ENCODE results near the gene CHRM5.
A peak's percentile ranks its signal among the peaks of the same experiment; 100 is the strongest.

The CHRM5 gene

DNA sequence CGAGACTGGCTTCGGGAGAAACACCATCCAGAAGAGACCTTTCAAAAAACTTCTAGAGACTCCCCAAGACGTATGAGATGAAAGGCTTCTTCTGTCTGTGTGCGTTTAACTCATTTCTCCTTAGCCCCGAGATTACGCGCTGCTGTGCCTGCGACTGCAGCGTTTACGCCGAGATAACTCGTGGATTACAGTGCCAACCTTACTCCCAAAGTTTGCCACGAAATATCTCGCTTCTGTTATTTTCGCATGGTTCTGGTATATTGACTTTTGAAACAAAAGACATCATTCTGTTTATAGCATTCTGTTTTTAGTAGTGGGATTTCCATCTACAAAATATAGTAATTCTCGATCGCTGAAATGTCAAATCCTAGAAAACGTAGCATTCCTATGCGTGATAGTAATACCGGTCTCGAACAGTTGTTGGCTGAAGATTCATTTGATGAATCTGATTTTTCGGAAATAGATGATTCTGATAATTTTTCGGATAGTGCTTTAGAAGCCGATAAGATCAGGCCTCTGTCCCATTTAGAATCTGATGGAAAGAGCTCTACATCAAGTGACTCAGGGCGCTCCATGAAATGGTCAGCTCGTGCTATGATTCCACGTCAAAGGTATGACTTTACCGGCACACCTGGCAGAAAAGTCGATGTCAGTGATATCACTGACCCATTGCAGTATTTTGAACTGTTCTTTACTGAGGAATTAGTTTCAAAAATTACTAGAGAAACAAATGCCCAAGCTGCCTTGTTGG, 134.1 kb downstream of the CHRM5 start:
- DNase-seq (ENCODE audit: low spot score) = peak; percentile 14

- DNase-seq (ENCODE audit: low spot score) = no peak
Observed at GRCh38 chr15:34106423-34106822, 138.1 kb downstream of the CHRM5 start.

GRCh38 chr15:34107315-34107714, 139.0 kb downstream of the CHRM5 start:
- DNase-seq (ENCODE audit: low spot score) = no peak

DNA sequence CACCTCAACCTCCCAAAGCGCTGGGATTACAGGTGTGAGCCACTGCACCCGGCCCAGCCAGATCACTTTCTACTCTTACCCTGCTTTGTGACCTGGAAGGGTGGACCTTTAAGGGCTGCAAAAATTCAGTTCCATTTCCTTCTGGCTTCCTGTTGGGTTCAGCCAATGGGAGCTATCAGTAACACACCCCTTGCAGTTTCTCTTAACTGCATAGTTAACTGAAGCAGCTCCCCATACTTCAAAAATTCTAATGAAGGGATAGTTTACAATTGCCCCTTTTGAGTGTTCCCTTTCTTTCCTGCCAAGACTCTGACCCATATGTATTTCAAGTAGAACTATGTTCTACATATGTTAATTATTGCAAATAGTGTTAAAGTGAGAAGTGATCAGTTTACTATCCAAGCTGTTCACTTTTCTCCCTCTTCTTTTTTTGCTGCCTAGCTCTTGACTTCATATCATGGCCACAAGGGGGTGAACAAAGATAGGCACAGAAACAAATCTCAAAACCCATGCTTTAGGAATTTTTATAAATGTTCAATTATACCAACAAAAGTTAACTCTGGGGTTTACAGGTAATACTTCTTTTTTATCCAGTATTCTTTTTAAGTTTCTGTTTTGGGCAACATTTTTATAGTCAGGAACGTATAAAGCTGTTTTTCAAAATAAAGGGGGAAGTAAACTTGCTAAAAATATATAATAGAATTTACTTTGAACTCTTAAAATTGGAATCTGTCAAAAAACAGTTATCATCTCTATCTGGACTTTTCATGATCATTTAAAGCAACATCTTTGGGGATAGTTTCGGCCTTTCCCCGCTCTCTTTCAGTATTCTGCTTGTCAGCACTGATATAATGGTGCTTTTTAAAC, 141.7 kb downstream of the CHRM5 start:
- peak; percentile 45 for DNase-seq (ENCODE audit: low spot score)

DNA sequence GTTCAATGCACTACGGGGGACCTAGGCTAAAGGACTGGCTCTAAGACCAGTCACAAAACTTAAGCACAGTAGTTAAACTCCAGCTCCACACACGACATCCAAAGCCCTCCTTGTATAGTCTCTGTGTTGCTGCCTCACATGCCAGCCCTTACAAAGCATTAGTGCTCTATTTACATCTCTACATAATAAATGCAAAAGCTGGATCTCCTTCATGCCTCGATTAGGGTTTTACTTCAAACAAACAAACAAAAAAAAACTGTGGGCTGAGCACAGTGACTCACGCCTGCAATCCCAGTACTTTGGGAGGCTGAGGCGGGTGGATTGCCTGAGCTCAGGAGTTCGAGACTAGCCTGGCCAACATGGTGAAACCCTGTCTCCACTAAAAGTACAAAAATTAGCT, 143.2 kb downstream of the CHRM5 start:
- no peak for DNase-seq (ENCODE audit: low spot score)

DNA sequence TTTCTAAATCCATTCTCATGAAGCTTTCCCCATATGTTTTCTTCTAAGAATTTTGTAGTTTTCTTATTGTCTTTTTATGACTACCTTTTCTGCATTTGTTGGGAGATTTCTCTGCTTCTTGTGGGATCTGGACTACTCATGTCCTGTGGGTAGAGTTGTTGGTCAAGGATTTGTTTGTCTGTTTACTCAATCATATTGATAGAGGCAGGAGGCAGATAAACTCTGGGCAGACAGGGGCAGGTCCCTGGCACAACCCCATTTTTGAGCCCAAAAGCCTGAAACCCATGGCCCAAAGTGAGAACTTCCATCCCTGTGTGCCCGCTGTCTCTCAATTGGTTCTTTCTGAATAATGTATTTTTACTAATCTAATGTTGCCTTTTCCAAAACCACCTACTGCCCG, 145.9 kb downstream of the CHRM5 start:
- no peak for DNase-seq (ENCODE audit: low spot score)

DNA sequence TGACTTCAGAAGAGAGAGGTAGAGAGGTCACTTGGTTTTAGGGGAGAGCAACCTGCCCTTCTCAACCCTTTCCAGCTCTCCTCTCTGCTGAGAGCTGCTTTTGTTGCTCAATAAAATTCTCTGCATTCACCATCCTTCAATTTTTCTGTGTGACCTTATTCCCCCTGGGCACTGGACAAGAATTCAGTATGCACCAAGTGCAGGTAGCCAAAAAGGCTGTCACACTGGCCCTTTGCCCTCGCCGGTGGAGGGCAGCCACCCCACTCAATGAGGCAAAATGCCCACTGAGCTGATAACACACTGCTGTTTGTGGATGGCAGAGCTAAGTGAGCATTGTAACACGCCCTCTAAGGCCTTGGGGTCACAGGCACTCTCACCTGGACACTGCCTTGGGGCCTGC, 146.4 kb downstream of the CHRM5 start:
- DNase-seq (ENCODE audit: low spot score) = no peak

- DNase-seq (ENCODE audit: low spot score) = no peak
Observed at GRCh38 chr15:34116620-34117019, 148.3 kb downstream of the CHRM5 start.
